Measurements from ENCODE around the gene ZPR1. TPM values are rescaled to one million over a fixed set of nuclear protein-coding genes. Genes with fewer than 3 reads are reported as not detected.

Gene ZPR1
- total RNA-seq, 1 experiment from 2014 or later, result 70.3 TPM

GRCh38 chr11:116796548-116796947 lies 8.7 kb upstream of the ZPR1 start:
- no peak for DNase-seq (ENCODE audit: extremely low read depth, low read depth)

GRCh38 chr11:116794851-116795250 lies 7.0 kb upstream of the ZPR1 start:
- DNase-seq (ENCODE audit: extremely low read depth, low read depth), result no peak

DNA sequence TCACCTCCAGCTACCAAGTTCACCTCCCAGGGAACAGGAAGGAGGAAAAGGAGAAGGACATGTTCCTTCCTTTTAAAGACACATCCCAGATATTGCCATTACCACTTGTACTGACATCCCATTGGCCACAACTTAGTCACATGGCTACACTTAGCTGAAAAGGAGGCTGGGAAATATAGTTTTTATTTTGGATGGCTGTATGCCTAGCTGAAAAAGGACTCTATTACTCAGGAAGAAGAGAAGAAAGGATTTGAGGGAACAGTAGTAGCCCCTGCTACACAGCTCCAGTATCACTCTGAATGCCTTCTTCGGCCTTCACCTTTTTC lies 5.9 kb upstream of the ZPR1 start:
- no peak for DNase-seq (ENCODE audit: extremely low read depth, low read depth)

GRCh38 chr11:116792869-116793771 lies 5.3 kb upstream of the ZPR1 start:
- DNase-seq (ENCODE audit: extremely low read depth, low read depth), result no peak

DNA sequence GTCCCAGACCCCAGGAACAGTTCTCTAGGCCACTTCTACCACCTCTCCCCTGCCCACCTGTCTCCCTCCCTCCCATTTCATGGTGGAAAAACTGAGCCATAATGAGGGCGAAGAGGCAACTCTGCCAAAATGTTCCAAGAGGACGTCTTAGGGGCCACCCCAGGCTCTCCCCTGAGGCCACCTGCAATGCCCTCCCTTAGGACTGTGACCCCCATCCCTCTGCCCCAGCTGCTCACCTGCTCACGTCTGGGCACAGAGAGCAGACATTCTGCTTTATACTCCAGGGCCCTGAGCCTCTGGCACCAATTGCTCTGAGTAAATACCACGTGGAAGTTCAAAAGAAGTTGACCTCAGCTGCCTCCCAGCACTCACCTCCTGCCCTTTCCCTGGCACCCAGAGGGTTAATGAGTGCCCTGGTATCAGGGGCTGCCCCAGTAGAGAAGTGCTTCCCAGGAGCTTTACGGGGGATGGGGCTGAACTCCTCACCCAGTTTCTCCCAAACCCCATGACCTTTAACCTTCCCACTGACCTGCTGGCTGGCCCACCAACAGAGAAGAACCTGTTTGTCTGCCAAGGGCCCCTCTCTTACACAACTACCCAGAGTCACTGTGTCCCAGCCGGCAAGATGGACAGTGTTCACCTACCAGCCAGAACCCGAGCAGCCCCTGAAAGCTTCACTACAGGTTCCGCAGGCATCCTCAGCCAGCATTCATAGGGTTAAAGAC lies 4.5 kb upstream of the ZPR1 start:
- no peak for DNase-seq (ENCODE audit: extremely low read depth, low read depth)

DNA sequence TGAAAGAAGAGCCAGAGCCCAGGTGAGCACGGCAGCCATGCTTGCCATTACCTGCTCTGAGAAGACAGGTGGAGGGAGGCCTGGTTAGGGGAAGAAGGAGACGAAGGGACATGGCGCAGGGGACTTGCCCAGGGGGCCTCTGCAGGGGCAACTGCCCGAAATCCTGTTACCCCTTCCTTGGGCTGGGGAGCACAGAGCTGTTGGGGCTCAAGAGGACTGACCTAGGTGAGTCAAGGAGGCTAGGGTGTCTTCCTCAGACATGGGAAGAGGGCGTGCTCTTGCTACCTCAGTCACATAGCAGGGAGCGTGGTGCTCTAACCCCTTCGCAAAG lies 4.0 kb upstream of the ZPR1 start, which contains the start of gene APOA5:
Gene APOA5, minus strand, starts transcription at position 67 of the 331 bp plus-strand sequence. Its CDS starts 19 bp downstream, at position 48.
- DNase-seq (ENCODE audit: extremely low read depth, low read depth), result no peak

DNA sequence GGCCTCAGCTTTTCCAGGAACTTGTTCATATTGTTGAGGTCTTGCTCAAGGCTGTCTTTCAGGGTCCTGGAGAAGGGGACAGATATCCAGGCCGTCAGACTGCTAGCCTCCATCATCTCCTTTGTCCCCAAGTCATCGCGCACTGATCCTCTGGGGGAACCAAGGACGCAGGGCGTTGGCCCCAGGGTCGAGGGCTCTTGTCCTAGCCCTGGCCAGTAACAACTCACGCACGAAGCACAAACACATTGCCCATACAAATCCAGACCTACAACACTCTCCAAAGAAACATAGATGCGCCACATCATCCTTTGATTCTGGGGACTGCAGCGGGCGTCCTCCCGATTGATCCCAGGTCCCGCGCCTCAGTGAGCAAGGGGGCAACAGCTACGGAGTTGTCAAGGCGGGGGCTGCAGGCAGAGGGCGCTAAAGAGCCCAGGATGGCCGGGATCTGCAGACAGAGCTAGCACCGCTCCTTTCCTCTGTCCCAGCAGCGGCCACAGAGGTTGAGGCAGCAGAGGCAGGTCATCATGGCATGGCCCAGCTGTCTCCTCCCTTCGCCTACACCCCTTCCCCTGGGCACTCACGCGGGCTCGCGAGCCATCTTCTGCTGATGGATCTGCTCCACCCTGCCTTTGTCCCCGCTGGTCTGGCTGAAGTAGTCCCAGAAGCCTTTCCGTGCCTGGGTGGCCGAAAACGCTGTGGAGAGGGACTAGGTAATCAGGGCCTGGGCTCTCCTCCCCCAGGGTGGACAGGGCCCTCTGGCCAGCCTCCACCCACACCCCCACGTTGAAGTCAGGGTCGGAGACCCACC lies 3.4 kb upstream of the ZPR1 start:
- peak; percentile 40 for DNase-seq (ENCODE audit: extremely low read depth, low read depth)

DNA sequence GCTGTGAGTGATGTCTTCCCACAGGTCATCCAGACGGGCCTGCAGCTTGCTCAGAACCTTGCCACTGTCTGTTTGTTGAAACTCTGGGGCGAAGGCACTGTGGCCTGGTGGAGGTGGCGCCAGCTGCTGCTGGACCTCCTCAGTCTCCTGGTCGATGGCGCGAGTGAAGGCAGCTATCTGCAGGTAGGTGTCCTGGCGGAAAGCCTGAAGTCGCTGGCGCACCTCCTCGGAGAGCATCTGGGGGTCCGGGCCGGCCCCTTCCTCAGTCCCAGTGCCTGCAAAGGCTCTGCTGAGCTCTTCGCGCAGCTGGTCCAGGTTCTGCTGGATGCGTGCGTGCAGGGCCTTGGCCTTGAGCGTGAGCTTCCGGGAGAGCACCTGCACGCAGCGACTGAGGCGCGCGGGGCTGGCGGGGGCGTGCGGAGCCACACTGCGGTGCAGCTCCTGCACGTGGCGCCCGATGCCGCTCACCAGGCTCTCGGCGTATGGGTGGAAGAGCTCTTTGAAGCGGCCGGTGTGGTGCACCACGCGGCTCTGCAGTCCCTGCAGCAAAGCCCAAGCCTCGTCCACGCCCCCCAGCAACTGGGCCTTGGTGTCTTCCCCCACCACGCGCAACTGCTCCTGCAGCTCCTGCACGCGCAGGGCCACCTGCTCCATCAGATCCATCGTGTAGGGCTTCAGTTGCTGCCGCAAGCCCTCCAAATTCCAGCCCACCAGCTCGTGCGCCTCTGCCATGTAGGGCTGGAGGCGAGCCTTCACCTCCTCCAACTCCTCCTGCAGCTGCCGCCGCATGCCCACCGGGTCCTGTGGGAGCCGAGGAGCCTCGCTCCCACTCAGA lies 2.6 kb upstream of the ZPR1 start:
- DNase-seq (ENCODE audit: extremely low read depth, low read depth), result no peak

DNA sequence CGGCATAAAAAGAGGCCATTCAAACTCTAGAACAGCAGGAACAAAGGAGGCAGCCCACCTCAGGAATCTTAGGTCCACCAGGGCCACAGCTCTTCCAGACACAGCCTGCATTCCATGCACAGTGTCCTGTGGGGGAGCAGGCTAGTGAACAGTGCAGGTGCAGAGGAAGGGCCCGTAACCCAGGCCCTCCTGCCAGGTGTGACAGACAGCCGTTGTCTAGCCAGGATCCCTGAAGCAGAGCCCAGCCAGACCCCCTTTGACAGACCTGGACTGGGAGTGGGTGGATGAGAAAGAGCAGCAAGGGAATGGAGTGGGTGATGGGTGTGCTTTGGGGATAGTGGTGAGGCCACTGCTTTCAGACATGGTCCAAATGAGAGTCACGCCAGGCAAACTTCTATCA lies 1.2 kb upstream of the ZPR1 start:
- no peak for DNase-seq (ENCODE audit: extremely low read depth, low read depth)

DNA sequence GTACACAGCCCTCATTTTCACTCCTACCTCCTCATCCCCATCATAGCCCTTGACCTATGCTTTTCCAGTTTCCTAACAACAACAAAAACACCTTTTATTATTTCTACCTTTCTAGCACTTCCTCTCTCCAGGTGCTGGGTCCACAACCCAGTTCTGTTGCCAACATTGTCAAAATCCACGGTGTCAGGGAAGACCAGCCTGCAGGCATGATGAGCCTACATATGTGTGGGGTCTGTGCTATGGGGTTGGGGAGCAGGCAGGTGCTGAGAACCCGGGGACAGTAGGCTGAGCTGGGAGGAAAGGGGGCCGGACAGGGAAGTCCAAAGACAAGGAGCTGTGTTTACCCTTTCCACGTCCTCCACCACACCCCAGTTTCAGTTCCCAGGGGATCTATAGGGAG lies 711 bp upstream of the ZPR1 start:
- no peak for DNase-seq (ENCODE audit: extremely low read depth, low read depth)

- DNase-seq (ENCODE audit: extremely low read depth, low read depth), result no peak
These were observed 412 bp downstream of the ZPR1 start for GRCh38 chr11:116787436-116787785.

- DNase-seq (ENCODE audit: extremely low read depth, low read depth), result no peak
These were observed 857 bp downstream of the ZPR1 start for GRCh38 chr11:116786966-116787365.

GRCh38 chr11:116786326-116786725 lies 1.5 kb downstream of the ZPR1 start:
- DNase-seq (ENCODE audit: extremely low read depth, low read depth), result no peak

DNA sequence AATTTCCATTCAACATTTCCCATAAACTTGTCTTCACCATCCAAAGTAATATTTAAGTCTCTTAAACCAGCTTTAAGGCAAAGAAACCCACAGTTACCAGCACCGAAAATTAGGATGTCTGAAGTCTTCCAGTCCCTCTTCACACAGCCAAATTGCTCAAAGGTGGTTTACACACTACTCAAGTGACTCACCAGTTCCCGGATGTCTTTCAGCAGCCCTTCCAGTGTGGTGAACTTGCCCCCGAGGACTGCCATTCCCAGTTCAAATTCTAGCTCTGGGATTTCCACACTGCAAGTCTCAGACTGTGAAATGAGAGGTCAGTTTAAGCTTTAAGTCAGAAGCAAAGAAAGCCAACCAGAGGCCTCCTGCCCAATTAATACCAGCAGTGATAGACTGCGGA lies 5.1 kb downstream of the ZPR1 start:
- DNase-seq (ENCODE audit: extremely low read depth, low read depth), result no peak

DNA sequence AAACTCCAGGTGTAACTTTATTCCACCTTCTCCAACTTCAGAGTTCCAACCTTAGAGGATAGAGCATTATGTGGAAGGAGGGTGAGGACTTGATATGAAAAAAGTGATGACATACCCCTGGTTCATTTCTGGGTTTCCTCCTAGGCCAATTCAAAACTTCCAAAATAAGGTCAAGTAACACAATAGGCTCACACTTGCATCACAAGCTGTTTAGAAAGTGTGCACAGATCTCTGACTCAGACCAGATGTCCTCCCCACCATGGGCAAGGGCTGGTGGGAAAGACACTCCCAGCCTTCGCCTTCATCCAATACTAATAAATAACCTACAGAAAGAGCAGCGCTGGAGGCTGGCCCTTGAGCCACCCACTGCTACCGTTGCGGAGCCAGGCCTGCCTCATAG lies 9.3 kb downstream of the ZPR1 start:
- no peak for DNase-seq (ENCODE audit: extremely low read depth, low read depth)

DNA sequence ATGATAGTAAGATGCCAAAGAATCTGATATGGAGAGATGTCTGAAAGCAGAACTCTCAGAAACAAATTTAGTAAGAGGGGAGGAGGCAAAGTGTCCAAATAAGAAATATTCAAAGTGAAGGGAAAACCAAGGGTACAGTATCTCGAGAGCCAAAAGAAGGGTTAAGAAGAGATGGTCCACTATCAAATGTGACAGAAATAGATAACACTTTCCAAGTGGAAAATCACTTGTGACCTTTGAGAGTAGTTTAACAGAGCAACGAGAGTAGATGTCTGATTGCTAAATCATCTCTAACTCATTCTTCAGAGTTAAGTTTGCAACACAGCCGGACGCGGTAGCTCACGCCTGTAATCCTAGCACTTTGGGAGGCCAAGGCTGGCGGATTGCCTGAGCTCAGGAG lies 10.8 kb downstream of the ZPR1 start:
- no peak for DNase-seq (ENCODE audit: extremely low read depth, low read depth)

- no peak for DNase-seq (ENCODE audit: extremely low read depth, low read depth)
These were observed 11.3 kb downstream of the ZPR1 start for GRCh38 chr11:116776522-116776984.

- no peak for DNase-seq (ENCODE audit: extremely low read depth, low read depth)
These were observed 11.8 kb downstream of the ZPR1 start for GRCh38 chr11:116775975-116776374.

- no peak for DNase-seq (ENCODE audit: extremely low read depth, low read depth)
These were observed 13.2 kb downstream of the ZPR1 start for GRCh38 chr11:116774661-116775060.

All from NCI-H460 (cell line).